OCI-LY7 (cell line): Measurements from ENCODE around the gene FASTK. TPM values are rescaled to one million over a fixed set of nuclear protein-coding genes. Genes with fewer than 3 reads are reported as not detected.

Experiments used
- BruUV-seq: library from RNA; stranded (reverse); fragments of 400-500 nt; replicated peaks from 2 replicates; lab custom pipeline; 2021; lab: Mats Ljungman, UMichigan
- CTCF ChIA-PET: fragments of 300-600 bp; sonication (Branson Sonifier 250); formaldehyde crosslinking; loops from one replicate; lab custom pipeline; 2022; ENCODE audit warnings: antibody characterized with exemption; ENCODE audit not compliant: unreplicated experiment; lab: Charles Lee
- POLR2A ChIA-PET: fragments of 300-600 bp; sonication (Branson Sonifier 250); formaldehyde crosslinking; loops from one replicate; lab custom pipeline; 2022; ENCODE audit warnings: antibody characterized with exemption; lab: Charles Lee
- DNase-seq: peaks from one replicate; pipeline ENCODE4 v3.0.0-alpha.2; 2015; ENCODE audit warnings: low spot score
- H2AFZ ChIP-seq: fragments of 200-600 bp; sonication (generic), shearing (Covaris generic); 2 replicates; pipeline ENCODE4 v1.6.1; 2014; ENCODE audit warnings: mild to moderate bottlenecking, antibody characterized with exemption, low read length, moderate library complexity
- H3K27ac ChIP-seq: fragments of 200-600 bp; sonication (generic); 2 replicates; pipeline ENCODE4 v1.5.1; 2014; ENCODE audit warnings: mixed run types, low read depth, mild to moderate bottlenecking, moderate library complexity, low read length, inconsistent platforms; ENCODE audit not compliant: poor library complexity, severe bottlenecking
- H3K36me3 ChIP-seq: fragments of 200-600 bp; sonication (generic); 2 replicates; pipeline ENCODE4 v1.6.1; 2014; ENCODE audit warnings: mild to moderate bottlenecking, antibody characterized with exemption, low read length, moderate library complexity, mixed read lengths; ENCODE audit not compliant: insufficient read depth
- H3K4me1 ChIP-seq: fragments of 200-600 bp; sonication (generic); 2 replicates; pipeline ENCODE4 v1.5.1; 2014; ENCODE audit warnings: mild to moderate bottlenecking, low read length; ENCODE audit not compliant: insufficient read depth, poor library complexity, severe bottlenecking
- H3K4me2 ChIP-seq: fragments of 200-600 bp; sonication (generic); 2 replicates; pipeline ENCODE4 v1.6.1; 2014; ENCODE audit warnings: mild to moderate bottlenecking, low read length
- H3K4me3 ChIP-seq: fragments of 200-600 bp; sonication (generic); 2 replicates; pipeline ENCODE4 v1.5.1; 2014; ENCODE audit warnings: mild to moderate bottlenecking, low read depth, low read length; ENCODE audit not compliant: poor library complexity, severe bottlenecking
- H3K79me2 ChIP-seq: fragments of 200-600 bp; sonication (generic); 2 replicates; pipeline ENCODE4 v1.6.1; 2016; ENCODE audit warnings: low read depth, mild to moderate bottlenecking, low read length, moderate library complexity, mixed read lengths; ENCODE audit not compliant: insufficient read depth
- H3K9me2 ChIP-seq: fragments of 200-600 bp; sonication (generic); 2 replicates; pipeline ENCODE4 v1.6.1; 2016; ENCODE audit warnings: mild to moderate bottlenecking, low read length, mixed read lengths; ENCODE audit not compliant: insufficient read depth
- H3K9me3 ChIP-seq: fragments of 200-600 bp; sonication (generic); 2 replicates; pipeline ENCODE4 v1.6.1; 2014; ENCODE audit warnings: mild to moderate bottlenecking, mixed run types, low read length, mixed read lengths
- H4K20me1 ChIP-seq: fragments of 200-600 bp; sonication (generic); 2 replicates; pipeline ENCODE4 v1.6.1; 2014; ENCODE audit warnings: mild to moderate bottlenecking, antibody characterized with exemption, low read length, moderate library complexity, mixed read lengths; ENCODE audit not compliant: insufficient read depth
- CTCF ChIP-seq: fragments of 200-600 bp; sonication (generic); conservative IDR thresholded peaks from 2 replicates; pipeline ENCODE4 v1.5.1; 2014; ENCODE audit warnings: mild to moderate bottlenecking, antibody characterized with exemption, low read length, moderate library complexity, mixed read lengths
- EZH2phosphoT487 ChIP-seq: fragments of 200-600 bp; sonication (generic); IDR thresholded peaks from 2 replicates; pipeline ENCODE4 v1.6.1; 2018; ENCODE audit warnings: low read depth, borderline replicate concordance, mild to moderate bottlenecking, mixed run types, antibody characterized with exemption, low read length, moderate library complexity, mixed read lengths
- intact Hi-C: fragments of 100-400 bp; cut with micrococcal nuclease; formaldehyde crosslinking; loops from one replicate; pipeline ENCODE4 v1.10.0; 2022; ENCODE audit not compliant: unreplicated experiment
- total RNA-seq, 2 experiments: library from RNA; depleted of rRNA in 1 of 2; stranded (reverse); fragments of >200 nt in 1 of 2; shearing (Covaris generic) in 1 of 2; gene quantifications; 2 replicates each; pipeline ENCODE4 v1.2.3, GENCODE V29; 2014 to 2022

FASTK gene
- total RNA-seq, 2 experiments from 2014 or later, result 90.5 to 118 TPM

GRCh38 chr7:151059367-151060112 lies 21.1 kb downstream of the FASTK start, which contains the start of gene SLC4A2:
TSS of gene SLC4A2 (plus strand) at chr7:151059589. CDS start at chr7:151061988, 2,399 bp downstream.
- POLR2A ChIA-PET, result interaction anchor here (0.8 to 1.3 kb wide), 2 partner anchors 9 to 24 kb away, joined by 3 read pairs; partner anchors contain the start of gene TMUB1
- H3K4me3 ChIP-seq, result peak within 1 kb of the TSS; percentile 98
- H3K36me3 ChIP-seq, result peaks cover 11% of the 10 kb centered on the region
- no peaks in the 10 kb centered on the region for H3K9me3 ChIP-seq
- BruUV-seq, result no TSS peak
- intact Hi-C loops, result loop anchor here (1.0 kb wide), 2 partner anchors 21 to 52 kb away; partner anchors contain the start of gene FASTK
- H4K20me1 ChIP-seq, result no peaks in the 10 kb centered on the region
- CTCF ChIA-PET, result interaction anchor here (0.6 kb wide), 1 partner anchor 27 kb away, joined by 3 read pairs; no protein-coding TSS in a partner anchor
- H2AFZ ChIP-seq, result peak within 1 kb of the TSS; percentile 87
- H3K9me2 ChIP-seq, result no peaks in the 10 kb centered on the region
- H3K4me2 ChIP-seq, result peak within 1 kb of the TSS; percentile 98
- H3K4me1 ChIP-seq, result peaks cover 33% of the 10 kb centered on the region
- TF ChIP-seq EZH2phosphoT487, result no peak
- peak; percentile 73 for TF ChIP-seq CTCF
- H3K79me2 ChIP-seq, result peaks cover 14% of the 10 kb centered on the region; the same call in 1 of the 2 replicates
- DNase-seq, result peak; percentile 83
- peak within 1 kb of the TSS; percentile 70 for H3K27ac ChIP-seq

GRCh38 chr7:151058781-151059366 lies 21.7 kb downstream of the FASTK start:
- no peaks in the 10 kb centered on the region for H3K9me2 ChIP-seq
- H4K20me1 ChIP-seq, result no peaks in the 10 kb centered on the region
- H3K36me3 ChIP-seq, result peaks cover 8% of the 10 kb centered on the region
- POLR2A ChIA-PET, result interaction anchor here (0.8 to 1.3 kb wide), 4 partner anchors 9 to 31 kb away, joined by 3 read pairs; partner anchors contain the start of genes ABCB8 and TMUB1
- peaks cover 14% of the 10 kb centered on the region; the same call in 1 of the 2 replicates for H3K79me2 ChIP-seq
- DNase-seq, result peak; percentile 41
- CTCF ChIA-PET, result no interaction called here
- H2AFZ ChIP-seq, result peak overlapping the region; percentile 87
- TF ChIP-seq CTCF (no peak), EZH2phosphoT487 (no peak)
- H3K9me3 ChIP-seq, result no peaks in the 10 kb centered on the region
- peaks cover 33% of the 10 kb centered on the region for H3K4me1 ChIP-seq
- intact Hi-C loops, result loop anchor here (1.0 kb wide), 3 partner anchors 21 to 52 kb away; partner anchors contain the start of genes ABCB8 and FASTK
- H3K27ac ChIP-seq, result peak overlapping the region; percentile 70
- H3K4me3 ChIP-seq, result peak overlapping the region; percentile 98
- peak overlapping the region; percentile 98 for H3K4me2 ChIP-seq
- TSS peak; percentile 65 for BruUV-seq
